ENCODE measurements around the gene SNTG2. TPM values are rescaled to one million over a fixed set of nuclear protein-coding genes. Genes with fewer than 3 reads are reported as not detected.

The SNTG2 gene
- polyA plus RNA-seq, 3 donors: 2.4 to 3.3 (median 2.9) TPM

- no peak for DNase-seq (ENCODE audit: extremely low read depth in 1 of 11, low read depth in 9 of 11, low spot score in 4 of 11)
Observed at GRCh38 chr2:1235806-1236205, 285.2 kb downstream of the SNTG2 start.

GRCh38 chr2:1236606-1237005 is 286.0 kb downstream of the SNTG2 start:
- no peak for DNase-seq (ENCODE audit: extremely low read depth in 1 of 11, low read depth in 9 of 11, low spot score in 4 of 11)

GRCh38 chr2:1237783-1238182 is 287.1 kb downstream of the SNTG2 start:
- DNase-seq (ENCODE audit: extremely low read depth in 1 of 11, low read depth in 9 of 11, low spot score in 4 of 11): no peak

- DNase-seq (ENCODE audit: extremely low read depth in 1 of 11, low read depth in 9 of 11, low spot score in 4 of 11): no peak
Observed at GRCh38 chr2:1238598-1239138, 288.0 kb downstream of the SNTG2 start.

- DNase-seq (ENCODE audit: extremely low read depth in 1 of 11, low read depth in 9 of 11, low spot score in 4 of 11): no peak
Observed at GRCh38 chr2:1245193-1245592, 294.5 kb downstream of the SNTG2 start.

GRCh38 chr2:1246239-1246638 is 295.6 kb downstream of the SNTG2 start:
- no peak for DNase-seq (ENCODE audit: extremely low read depth in 1 of 11, low read depth in 9 of 11, low spot score in 4 of 11)

GRCh38 chr2:1246991-1247390 is 296.3 kb downstream of the SNTG2 start:
- no peak for DNase-seq (ENCODE audit: extremely low read depth in 1 of 11, low read depth in 9 of 11, low spot score in 4 of 11)

- no peak for DNase-seq (ENCODE audit: extremely low read depth in 1 of 11, low read depth in 9 of 11, low spot score in 4 of 11)
Observed at GRCh38 chr2:1248187-1248586, 297.5 kb downstream of the SNTG2 start.

- DNase-seq (ENCODE audit: extremely low read depth in 1 of 11, low read depth in 9 of 11, low spot score in 4 of 11): no peak
Observed at GRCh38 chr2:1249897-1250687, 299.4 kb downstream of the SNTG2 start.

- DNase-seq (ENCODE audit: extremely low read depth in 1 of 11, low read depth in 9 of 11, low spot score in 4 of 11): no peak
Observed at GRCh38 chr2:1251520-1251919, 300.9 kb downstream of the SNTG2 start.

GRCh38 chr2:1253629-1254028 is 303.0 kb downstream of the SNTG2 start:
- no peak for DNase-seq (ENCODE audit: extremely low read depth in 1 of 11, low read depth in 9 of 11, low spot score in 4 of 11)

GRCh38 chr2:1254662-1255343 is 304.2 kb downstream of the SNTG2 start:
- no peak for DNase-seq (ENCODE audit: extremely low read depth in 1 of 11, low read depth in 9 of 11, low spot score in 4 of 11)

GRCh38 chr2:1256632-1257324 is 306.1 kb downstream of the SNTG2 start:
- no peak for DNase-seq (ENCODE audit: extremely low read depth in 1 of 11, low read depth in 9 of 11, low spot score in 4 of 11)

GRCh38 chr2:1257334-1257733 is 306.7 kb downstream of the SNTG2 start:
- no peak for DNase-seq (ENCODE audit: extremely low read depth in 1 of 11, low read depth in 9 of 11, low spot score in 4 of 11)

- DNase-seq (ENCODE audit: extremely low read depth in 1 of 11, low read depth in 9 of 11, low spot score in 4 of 11): no peak
Observed at GRCh38 chr2:1259746-1260145, 309.1 kb downstream of the SNTG2 start.

- DNase-seq (ENCODE audit: extremely low read depth in 1 of 11, low read depth in 9 of 11, low spot score in 4 of 11): no peak
Observed at GRCh38 chr2:1262609-1263008, 312.0 kb downstream of the SNTG2 start.

GRCh38 chr2:1265454-1265853 is 314.8 kb downstream of the SNTG2 start:
- DNase-seq (ENCODE audit: extremely low read depth in 1 of 11, low read depth in 9 of 11, low spot score in 4 of 11): no peak

GRCh38 chr2:1266351-1266750 is 315.7 kb downstream of the SNTG2 start:
- DNase-seq (ENCODE audit: extremely low read depth in 1 of 11, low read depth in 9 of 11, low spot score in 4 of 11): no peak

- peak in 4 of 11 donors; percentile 7 to 22 (median 18) for DNase-seq (ENCODE audit: extremely low read depth in 1 of 11, low read depth in 9 of 11, low spot score in 4 of 11)
Observed at GRCh38 chr2:1268034-1268433, 317.4 kb downstream of the SNTG2 start.

GRCh38 chr2:1269812-1270211 is 319.2 kb downstream of the SNTG2 start:
- no peak for DNase-seq (ENCODE audit: extremely low read depth in 1 of 11, low read depth in 9 of 11, low spot score in 4 of 11)

Measured in renal cortex interstitium (tissue), 11 donors.